HG02571 (cell line): ENCODE measurements around the gene LYRM7.

Source experiments
- ATAC-seq: cut with Tn5 transposase; IDR thresholded peaks from one replicate; pipeline ENCODE4 v1.9.1; 2021; ENCODE audit warnings: mild to moderate bottlenecking, moderate library complexity; ENCODE audit not compliant: unreplicated experiment

Gene LYRM7

GRCh38 chr5:131254741-131255140, 84.0 kb downstream of the LYRM7 start:
- no peak for ATAC-seq
